GM03348 (cell line): ENCODE measurements around the gene YIF1A.
A peak's percentile ranks its signal among the peaks of the same experiment; 100 is the strongest.
"Not testable (repeated sequence)": the region's sequence is repeated elsewhere in the genome, so short reads cannot be mapped to it uniquely, and the experiment has no call there.

Experiments used
- DNase-seq: peaks from one replicate; pipeline ENCODE4 v3.0.0; 2012; ENCODE audit warnings: low spot score

The YIF1A gene

GRCh38 chr11:66286699-66287098 is 2.2 kb downstream of the YIF1A start:
- no peak for DNase-seq

- no peak for DNase-seq
Measured at GRCh38 chr11:66285250-66285947, 3.5 kb downstream of the YIF1A start.

- no peak for DNase-seq
Measured at GRCh38 chr11:66284526-66285078, 4.3 kb downstream of the YIF1A start.

GRCh38 chr11:66283461-66284105 is 5.4 kb downstream of the YIF1A start:
- no peak for DNase-seq

- DNase-seq = peak; percentile 95
Measured at GRCh38 chr11:66282468-66283455, 6.2 kb downstream of the YIF1A start.

GRCh38 chr11:66281776-66282467 is 7.0 kb downstream of the YIF1A start:
- DNase-seq = no peak

- no peak for DNase-seq
Measured at GRCh38 chr11:66281001-66281400, 7.9 kb downstream of the YIF1A start.

GRCh38 chr11:66280428-66280827 is 8.5 kb downstream of the YIF1A start:
- no peak for DNase-seq

GRCh38 chr11:66279092-66279734 is 9.7 kb downstream of the YIF1A start:
- DNase-seq = no peak

GRCh38 chr11:66278363-66279091 is 10.4 kb downstream of the YIF1A start:
- DNase-seq = peak; percentile 16

- peak; percentile 78 for DNase-seq
Measured at GRCh38 chr11:66277471-66278362, 11.2 kb downstream of the YIF1A start, which contains the start of gene CNIH2. TSS of gene CNIH2 (plus strand) at chr11:66278175. CDS start at chr11:66278457, 282 bp downstream.

- DNase-seq = not testable (repeated sequence)
Measured at GRCh38 chr11:66277064-66277463, 11.9 kb downstream of the YIF1A start.

- not testable (repeated sequence) for DNase-seq
Measured at GRCh38 chr11:66276619-66277018, 12.3 kb downstream of the YIF1A start.

- DNase-seq = no peak
Measured at GRCh38 chr11:66275984-66276612, 12.8 kb downstream of the YIF1A start.

GRCh38 chr11:66275396-66275795 is 13.5 kb downstream of the YIF1A start:
- no peak for DNase-seq

- DNase-seq = no peak
Measured at GRCh38 chr11:66274219-66274618, 14.7 kb downstream of the YIF1A start.

- no peak for DNase-seq
Measured at GRCh38 chr11:66272596-66272995, 16.3 kb downstream of the YIF1A start.

- DNase-seq = no peak
Measured at GRCh38 chr11:66271816-66272215, 17.1 kb downstream of the YIF1A start.
